PC-3 (cell line): ENCODE data around the gene FAM163A.

Experiments
- EZH2 ChIP-seq: fragments of 300-600 bp; sonication (generic); IDR thresholded peaks from one replicate; pipeline ENCODE4 v1.6.1; 2017; ENCODE audit warnings: antibody characterized with exemption, mild to moderate bottlenecking, low read length; ENCODE audit not compliant: unreplicated experiment
- TF ChIP-seq, protein P1 (sequence below): fragments of 300-600 bp; sonication (generic); conservative IDR thresholded peaks from 2 replicates; pipeline ENCODE4 v1.5.1; 2017; ENCODE audit warnings: antibody characterized with exemption, low read depth, mild to moderate bottlenecking, low read length

DNA sequence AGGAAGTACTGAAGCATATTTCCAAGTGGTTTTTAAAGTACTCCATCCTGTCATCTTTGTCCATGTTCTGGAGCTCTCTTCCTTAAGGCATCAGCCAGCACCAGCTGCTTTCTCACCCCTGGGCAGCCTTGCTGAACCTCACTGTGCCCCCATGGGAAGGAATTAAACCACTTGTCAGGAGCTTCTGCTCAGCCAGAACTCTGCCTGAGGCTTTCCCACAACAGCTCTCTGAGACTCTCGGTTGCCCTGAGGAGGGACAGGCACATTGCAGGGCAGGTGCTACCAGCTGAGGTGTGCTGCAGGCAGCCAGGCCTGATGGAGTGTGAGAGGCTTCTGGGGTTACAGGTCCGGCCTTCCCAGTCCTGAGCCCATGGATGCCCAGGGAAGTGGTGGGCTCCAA is 30.9 kb downstream of the FAM163A start:
- TF ChIP-seq, protein P1, sequence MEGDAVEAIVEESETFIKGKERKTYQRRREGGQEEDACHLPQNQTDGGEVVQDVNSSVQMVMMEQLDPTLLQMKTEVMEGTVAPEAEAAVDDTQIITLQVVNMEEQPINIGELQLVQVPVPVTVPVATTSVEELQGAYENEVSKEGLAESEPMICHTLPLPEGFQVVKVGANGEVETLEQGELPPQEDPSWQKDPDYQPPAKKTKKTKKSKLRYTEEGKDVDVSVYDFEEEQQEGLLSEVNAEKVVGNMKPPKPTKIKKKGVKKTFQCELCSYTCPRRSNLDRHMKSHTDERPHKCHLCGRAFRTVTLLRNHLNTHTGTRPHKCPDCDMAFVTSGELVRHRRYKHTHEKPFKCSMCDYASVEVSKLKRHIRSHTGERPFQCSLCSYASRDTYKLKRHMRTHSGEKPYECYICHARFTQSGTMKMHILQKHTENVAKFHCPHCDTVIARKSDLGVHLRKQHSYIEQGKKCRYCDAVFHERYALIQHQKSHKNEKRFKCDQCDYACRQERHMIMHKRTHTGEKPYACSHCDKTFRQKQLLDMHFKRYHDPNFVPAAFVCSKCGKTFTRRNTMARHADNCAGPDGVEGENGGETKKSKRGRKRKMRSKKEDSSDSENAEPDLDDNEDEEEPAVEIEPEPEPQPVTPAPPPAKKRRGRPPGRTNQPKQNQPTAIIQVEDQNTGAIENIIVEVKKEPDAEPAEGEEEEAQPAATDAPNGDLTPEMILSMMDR: no peak
- no peak for TF ChIP-seq EZH2
